ENCODE data around the gene C1QA. TPM values are rescaled to one million over a fixed set of nuclear protein-coding genes. Genes with fewer than 3 reads are reported as not detected.

The C1QA gene
- total and polyA plus RNA-seq, 3 donors from 2014 or later: 8.7 to 142 (median 29.8) TPM

- no peaks in the 10 kb centered on the region for H3K36me3 ChIP-seq (ENCODE audit: low read depth, missing control alignments)
- WGBS, 2 donors: 78% methylated on average over 38 of the region's 39 CpGs; no CpG with 5 or more reads in 1 of the 2 donors
- H3K27ac ChIP-seq: no peak overlapping the region
- H3K27me3 ChIP-seq: no peaks in the 10 kb centered on the region
- intact Hi-C loops (cut with DNase I; ENCODE audit: low total_unique reads): no loop called here
- no peak for DNase-seq
- H3K4me3 ChIP-seq: no peak overlapping the region
- TF ChIP-seq CTCF (IDR thresholded peaks at IDR 0.05): no peak
- no peak for TF ChIP-seq POLR2A (IDR thresholded peaks at IDR 0.05)
- H3K9me3 ChIP-seq: no peaks in the 10 kb centered on the region
- H3K4me1 ChIP-seq: no peaks in the 10 kb centered on the region
Observed at GRCh38 chr1:22600817-22601605, 35.4 kb upstream of the C1QA start.

- Histone ChIP-seq H3K4me3 (no peak overlapping the region), H3K36me3 (ENCODE audit: low read depth, missing control alignments) (no peaks in the 10 kb centered on the region), H3K4me1 (no peaks in the 10 kb centered on the region), H3K27me3 (no peaks in the 10 kb centered on the region), H3K27ac (no peak overlapping the region), H3K9me3 (no peaks in the 10 kb centered on the region)
- WGBS, 2 donors: 94% methylated on average over 8 of the region's 12 CpGs; no CpG with 5 or more reads in 1 of the 2 donors
- DNase-seq: no peak
- intact Hi-C loops (cut with DNase I; ENCODE audit: low total_unique reads): no loop called here
- TF ChIP-seq POLR2A (IDR thresholded peaks at IDR 0.05): no peak
Observed at GRCh38 chr1:22601610-22602009, 34.8 kb upstream of the C1QA start.

- 89 to 91% methylated on average over 11 to 18 of the region's 18 CpGs for WGBS, 2 donors
- Histone ChIP-seq H3K36me3 (ENCODE audit: low read depth, missing control alignments) (no peaks in the 10 kb centered on the region), H3K9me3 (no peaks in the 10 kb centered on the region), H3K4me1 (no peaks in the 10 kb centered on the region), H3K27me3 (no peaks in the 10 kb centered on the region), H3K27ac (no peak overlapping the region), H3K4me3 (no peak overlapping the region)
- DNase-seq: no peak
- TF ChIP-seq CTCF (IDR thresholded peaks at IDR 0.05) (no peak), POLR2A (IDR thresholded peaks at IDR 0.05) (no peak)
- intact Hi-C loops (cut with DNase I; ENCODE audit: low total_unique reads): no loop called here
Observed at GRCh38 chr1:22602060-22602740, 34.2 kb upstream of the C1QA start.

DNA sequence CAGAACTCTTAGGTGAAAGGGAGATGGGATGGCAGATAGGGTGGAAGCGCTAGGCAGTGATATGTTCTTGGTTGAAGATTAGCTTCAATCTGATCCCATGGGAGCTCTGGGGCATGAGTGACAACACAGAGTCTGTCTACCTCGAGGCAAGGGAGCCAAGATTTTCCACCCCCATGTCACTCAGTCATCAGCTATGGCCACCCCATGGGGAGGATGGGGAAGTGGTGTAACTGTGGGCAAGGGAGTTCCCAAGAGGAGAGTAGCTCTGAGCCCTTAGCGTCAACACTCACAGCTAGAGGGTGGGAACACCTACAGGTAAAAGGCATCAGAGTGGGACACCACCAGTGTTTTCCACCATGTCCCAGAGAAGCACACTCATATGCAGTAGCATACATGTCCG is 30.3 kb upstream of the C1QA start:
- no peaks in the 10 kb centered on the region for H3K27me3 ChIP-seq
- TF ChIP-seq POLR2A (IDR thresholded peaks at IDR 0.05) (no peak), CTCF (IDR thresholded peaks at IDR 0.05) (no peak)
- H3K4me3 ChIP-seq: no peak overlapping the region
- intact Hi-C loops (cut with DNase I; ENCODE audit: low total_unique reads): no loop called here
- no peaks in the 10 kb centered on the region for H3K4me1 ChIP-seq
- H3K27ac ChIP-seq: no peak overlapping the region
- H3K9me3 ChIP-seq: no peaks in the 10 kb centered on the region
- no peak for DNase-seq
- H3K36me3 ChIP-seq (ENCODE audit: low read depth, missing control alignments): no peaks in the 10 kb centered on the region
- 50 to 54% methylated on average over 4 of the region's 4 CpGs for WGBS, 2 donors

DNA sequence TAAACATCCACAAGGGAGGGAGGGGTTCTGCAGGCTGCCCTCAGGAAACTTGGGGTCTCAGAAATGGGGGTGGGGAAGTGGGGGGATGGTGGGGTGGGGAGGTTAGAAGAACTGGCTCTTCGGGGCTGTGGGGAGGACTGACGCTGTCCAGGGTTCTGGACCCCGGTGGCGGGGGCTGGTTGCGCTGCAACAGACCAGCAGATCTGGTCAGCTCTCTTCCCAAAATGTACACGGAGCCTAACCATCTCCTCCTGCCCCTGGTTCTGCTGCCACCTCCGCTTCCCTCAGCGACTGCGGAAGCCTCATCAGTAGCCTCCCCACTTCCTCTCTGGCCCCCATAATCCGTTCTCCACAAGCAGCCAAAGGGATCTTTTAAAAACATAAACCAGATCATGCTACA is 29.3 kb upstream of the C1QA start:
- H3K27ac ChIP-seq: no peak overlapping the region
- no peaks in the 10 kb centered on the region for H3K36me3 ChIP-seq (ENCODE audit: low read depth, missing control alignments)
- H3K4me1 ChIP-seq: no peaks in the 10 kb centered on the region
- no peaks in the 10 kb centered on the region for H3K9me3 ChIP-seq
- no peak overlapping the region for H3K4me3 ChIP-seq
- DNase-seq: no peak
- no peak for TF ChIP-seq CTCF (IDR thresholded peaks at IDR 0.05)
- no peak for TF ChIP-seq POLR2A (IDR thresholded peaks at IDR 0.05)
- WGBS, 2 donors: 6 to 8% methylated on average over 6 to 10 of the region's 10 CpGs
- intact Hi-C loops (cut with DNase I; ENCODE audit: low total_unique reads): no loop called here
- no peaks in the 10 kb centered on the region for H3K27me3 ChIP-seq
